ENCODE data around the gene HACD1.
"Not testable (repeated sequence)": the region's sequence is repeated elsewhere in the genome, so short reads cannot be mapped to it uniquely, and the experiment has no call there.

The HACD1 gene

DNA sequence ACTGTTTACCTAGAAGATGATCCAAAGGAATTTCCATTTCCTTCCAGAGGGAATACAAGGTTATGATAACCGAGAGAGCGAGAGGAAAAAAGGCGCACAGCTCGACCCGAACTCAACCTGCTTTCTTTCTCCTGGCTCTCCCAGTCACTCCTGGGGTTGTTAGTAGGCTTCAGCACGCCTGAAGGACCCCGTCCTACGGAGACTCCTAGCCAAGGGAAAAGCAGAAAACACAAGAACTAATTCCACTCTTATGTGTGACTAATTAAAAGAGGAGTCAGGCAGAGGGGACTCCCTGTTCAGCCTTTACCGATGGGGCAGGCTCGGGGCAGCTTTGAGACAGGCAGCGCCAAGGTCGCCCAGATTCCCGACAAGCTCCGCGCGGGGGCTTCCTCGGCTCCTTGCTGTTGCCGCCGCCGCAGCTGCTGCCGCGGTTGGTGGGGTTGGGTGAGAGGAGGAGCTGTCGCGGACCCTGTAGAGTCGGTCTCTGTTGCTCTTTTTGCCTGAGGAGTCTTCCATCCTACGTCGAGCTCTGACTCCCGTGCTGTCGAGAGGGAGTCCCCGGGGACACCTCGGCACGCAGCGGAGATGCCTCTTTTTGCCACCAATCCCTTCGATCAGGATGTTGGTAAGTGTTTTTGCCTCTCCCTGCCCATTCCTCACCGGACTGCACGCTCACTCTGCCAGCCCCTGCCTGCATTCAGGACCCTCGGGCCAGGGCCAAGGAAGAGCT is 26.7 kb upstream of the HACD1 start, which contains the start of gene STAM:
STAM (plus strand) TSS at position 397 of the 730 bp plus-strand sequence; CDS start at position 586, 189 bp downstream.
- peak; percentile 83 to 86 for DNase-seq (ENCODE audit: low read depth in 2 of 2)

DNA sequence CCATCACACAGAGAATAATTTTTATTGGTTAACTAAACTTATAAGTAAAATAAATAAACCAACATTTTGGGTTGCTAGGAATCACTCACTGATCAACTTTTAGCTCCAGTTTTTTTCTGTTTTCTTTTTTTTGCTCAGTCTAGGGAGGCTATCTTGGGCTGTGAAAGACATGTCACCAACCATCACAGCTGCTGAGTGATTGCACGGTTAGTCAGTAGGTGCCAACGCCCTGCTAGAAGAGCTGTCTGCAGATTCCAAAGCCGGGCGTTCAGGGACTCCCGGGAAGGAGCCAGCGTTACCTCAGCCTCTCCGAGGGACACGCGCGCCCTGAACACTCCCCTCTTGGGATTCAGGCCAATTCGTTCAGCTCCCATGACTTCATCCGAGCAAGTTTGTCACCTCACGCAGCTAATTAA is 26.2 kb upstream of the HACD1 start:
- DNase-seq (ENCODE audit: low read depth in 2 of 2), result no peak

DNA sequence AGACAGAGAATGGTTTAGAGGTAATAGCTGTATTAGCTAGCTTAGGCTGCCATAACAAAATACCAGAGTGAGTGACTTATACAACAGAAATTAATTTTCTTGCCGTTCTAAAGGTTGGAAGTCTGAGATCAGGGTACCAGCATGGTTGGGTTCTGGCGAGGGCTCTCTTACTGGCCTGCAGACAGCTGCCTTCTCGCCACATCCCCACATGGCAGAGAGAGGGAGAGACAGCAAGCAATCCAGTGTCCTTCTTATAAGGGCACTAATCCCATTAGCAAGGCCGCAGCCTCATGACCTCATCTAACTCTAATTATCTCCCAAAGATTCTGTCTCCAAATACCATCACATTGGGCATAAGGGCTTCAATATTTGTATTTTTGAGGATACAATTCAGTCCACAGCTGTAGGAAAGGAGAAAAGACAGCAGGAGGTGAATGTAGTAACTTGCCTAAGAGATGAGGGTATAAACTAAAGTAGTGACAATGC is 23.2 kb upstream of the HACD1 start:
- DNase-seq (ENCODE audit: low read depth in 2 of 2), result no peak

DNA sequence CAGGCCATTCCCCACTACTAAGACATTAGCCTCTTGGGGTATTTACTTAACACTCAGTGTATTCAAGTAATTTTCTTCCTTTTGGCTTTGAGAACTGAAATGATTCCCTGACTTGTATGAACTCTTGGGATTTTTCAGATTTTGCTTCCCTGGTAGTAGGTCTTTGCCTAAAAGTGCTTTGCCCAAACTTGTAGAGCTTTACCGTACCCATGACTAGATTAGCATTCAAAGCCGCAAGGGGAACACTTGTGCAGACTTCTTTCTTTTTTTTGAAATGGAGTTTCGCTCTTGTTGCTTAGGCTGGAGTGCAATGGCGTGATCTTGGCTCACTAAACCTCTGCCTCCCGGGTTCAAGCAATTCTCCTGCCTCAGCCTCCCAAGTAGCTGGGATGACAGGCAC is 20.7 kb upstream of the HACD1 start:
- DNase-seq (ENCODE audit: low read depth in 2 of 2), result no peak

DNA sequence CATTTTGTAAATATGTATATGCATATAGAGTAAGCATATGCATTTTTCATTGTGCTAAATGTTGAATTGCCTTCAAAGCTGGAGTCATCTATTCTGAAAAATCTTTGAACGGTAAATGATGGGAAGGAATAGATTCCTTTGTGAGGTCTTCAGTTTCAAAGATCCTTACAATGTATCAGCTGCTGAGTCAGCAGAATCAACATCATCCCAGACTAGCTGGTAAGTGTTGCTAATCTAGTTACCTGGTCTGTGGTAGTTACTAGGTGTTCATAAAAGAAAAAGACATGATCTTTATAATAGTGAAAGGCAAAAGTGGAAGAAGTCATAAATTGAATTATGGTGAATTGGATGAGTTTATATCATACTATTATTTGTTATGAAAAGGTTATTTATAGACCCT is 16.2 kb upstream of the HACD1 start:
- DNase-seq (ENCODE audit: low read depth in 2 of 2), result no peak

DNA sequence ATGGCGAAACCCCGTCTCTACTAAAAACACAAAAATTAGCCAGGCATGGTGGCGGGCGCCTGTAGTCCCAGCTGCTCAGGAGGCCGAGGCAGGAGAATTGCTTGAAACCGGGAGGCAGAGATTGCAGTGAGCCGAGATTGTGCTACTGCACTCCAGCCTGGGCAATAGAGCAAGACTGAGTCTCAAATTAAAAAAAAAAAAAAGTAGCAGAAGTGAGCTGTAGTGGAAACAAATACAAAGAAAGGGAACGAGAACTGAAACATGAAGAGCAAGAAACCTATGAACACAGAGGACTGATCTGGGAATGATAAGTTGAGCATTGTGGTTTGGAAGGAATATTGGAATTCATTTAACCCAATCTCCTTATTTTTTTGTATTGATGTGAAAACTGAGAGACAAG is 15.4 kb upstream of the HACD1 start:
- DNase-seq (ENCODE audit: low read depth in 2 of 2), result not testable (repeated sequence)

DNA sequence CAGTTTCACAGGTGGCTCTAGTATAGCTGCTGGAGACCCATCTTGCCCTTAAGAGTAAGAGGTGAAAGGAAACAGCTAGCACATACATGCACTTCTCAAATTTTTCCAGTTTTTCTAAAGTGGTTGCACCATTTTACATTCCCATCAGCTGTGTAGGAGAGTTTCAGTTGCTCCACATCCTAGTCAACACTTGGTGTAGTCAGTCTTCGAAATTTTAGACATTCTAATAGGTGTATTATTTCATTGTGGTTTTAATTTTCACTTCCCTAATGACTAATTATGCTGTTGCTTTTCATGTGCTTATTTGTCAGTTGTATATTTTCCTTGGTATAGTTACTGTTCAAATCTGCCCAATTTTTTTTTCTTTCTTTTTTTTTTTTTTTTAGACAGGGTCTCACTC is 9.5 kb upstream of the HACD1 start:
- no peak for DNase-seq (ENCODE audit: low read depth in 2 of 2)

DNA sequence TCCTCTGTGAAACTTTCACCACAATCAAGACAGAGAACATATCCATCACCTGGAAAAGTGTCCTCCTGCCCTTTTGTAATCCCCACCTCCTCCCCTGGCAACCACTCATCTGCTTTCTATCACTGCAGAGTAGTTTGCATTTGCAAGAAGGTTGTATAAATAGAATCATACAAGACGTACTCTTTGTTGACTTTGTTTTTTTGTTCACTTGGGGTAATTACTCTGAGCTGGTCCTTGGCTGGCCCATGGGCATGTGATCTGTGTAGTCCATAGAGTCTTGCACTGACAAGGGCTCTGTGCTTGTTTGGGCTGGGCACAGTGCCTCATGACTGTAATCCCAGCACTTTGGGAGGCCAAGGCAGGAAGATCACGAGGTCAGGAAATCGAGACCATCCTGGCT is 7.8 kb upstream of the HACD1 start:
- DNase-seq (ENCODE audit: low read depth in 2 of 2), result no peak

DNA sequence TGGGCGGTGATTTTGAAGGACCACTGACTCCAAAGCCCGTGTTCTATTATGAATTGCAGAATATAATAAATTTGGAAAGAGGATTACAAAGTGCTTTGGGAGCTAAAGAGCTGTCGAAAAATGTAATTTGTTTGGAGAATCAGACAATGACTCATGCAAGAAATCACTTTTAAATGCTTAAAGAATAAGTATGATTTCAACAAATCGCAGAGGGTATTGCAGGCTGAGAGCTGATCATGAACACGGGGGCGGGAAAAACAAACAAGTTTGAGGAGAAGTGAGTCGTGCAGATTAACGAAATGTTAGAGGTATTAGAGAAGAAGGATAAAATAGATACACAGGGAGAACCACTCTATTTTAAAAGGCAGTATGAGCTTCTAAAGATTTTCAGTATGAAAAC is 4.9 kb upstream of the HACD1 start:
- DNase-seq (ENCODE audit: low read depth in 2 of 2), result no peak

DNA sequence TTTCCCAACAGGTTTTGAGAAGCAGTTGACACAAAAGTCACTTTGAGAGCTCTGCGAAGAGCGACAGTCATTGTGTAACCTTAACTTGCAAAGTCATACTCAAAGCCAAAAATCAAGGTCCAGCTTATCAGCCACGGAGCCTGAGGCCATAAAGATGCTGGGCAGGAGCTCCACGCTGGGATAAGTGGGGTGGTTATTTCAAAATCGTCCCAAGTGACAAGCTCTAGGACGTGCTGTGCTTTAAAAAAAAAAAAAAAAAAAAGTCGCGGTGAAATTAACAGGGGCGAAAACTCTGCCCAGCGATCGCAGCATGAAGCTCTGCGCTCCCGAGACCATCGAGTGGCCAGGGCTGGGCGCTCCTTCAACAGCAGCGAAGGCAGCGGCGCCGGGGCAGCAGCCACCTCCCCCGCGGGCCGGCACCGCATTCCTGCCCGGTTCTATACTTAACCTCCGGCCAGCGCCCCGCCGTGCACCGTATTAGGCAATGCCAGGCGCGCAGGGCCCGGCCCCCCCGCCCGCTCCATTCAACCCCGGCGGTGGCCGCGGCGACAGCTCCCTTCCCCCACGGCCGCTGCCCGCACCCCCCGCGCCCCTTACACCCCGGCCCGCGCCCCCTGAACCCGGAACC is 657 bp downstream of the HACD1 start:
- DNase-seq (ENCODE audit: low read depth in 2 of 2), result peak; percentile 2 to 27

DNA sequence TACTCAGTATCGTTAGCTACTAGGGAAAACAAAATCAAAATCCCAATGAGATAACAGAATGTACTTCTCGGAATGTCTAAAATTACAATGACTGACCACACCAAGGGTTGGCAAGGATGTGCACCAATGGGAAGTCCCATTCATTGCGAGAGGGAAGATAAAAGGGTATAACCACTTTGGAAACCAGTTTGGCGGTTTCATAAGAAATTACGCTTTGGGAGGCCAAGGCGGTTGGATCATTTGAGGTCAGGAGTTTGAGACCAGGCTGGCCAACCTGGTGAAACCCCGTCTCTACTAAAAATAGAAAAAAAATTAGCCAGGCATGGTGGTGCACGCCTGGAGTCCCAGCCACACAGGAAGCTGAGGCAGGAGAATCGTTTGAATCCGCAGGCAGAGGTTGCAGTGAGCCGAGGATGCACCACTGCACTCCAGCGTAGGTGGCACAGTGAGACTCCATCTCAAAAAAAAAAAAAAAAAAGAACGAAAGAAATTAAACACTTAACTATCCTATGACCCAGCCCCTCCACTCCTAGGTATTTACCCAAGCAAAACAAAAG is 7.6 kb downstream of the HACD1 start:
- DNase-seq (ENCODE audit: low read depth in 2 of 2), result no peak

DNA sequence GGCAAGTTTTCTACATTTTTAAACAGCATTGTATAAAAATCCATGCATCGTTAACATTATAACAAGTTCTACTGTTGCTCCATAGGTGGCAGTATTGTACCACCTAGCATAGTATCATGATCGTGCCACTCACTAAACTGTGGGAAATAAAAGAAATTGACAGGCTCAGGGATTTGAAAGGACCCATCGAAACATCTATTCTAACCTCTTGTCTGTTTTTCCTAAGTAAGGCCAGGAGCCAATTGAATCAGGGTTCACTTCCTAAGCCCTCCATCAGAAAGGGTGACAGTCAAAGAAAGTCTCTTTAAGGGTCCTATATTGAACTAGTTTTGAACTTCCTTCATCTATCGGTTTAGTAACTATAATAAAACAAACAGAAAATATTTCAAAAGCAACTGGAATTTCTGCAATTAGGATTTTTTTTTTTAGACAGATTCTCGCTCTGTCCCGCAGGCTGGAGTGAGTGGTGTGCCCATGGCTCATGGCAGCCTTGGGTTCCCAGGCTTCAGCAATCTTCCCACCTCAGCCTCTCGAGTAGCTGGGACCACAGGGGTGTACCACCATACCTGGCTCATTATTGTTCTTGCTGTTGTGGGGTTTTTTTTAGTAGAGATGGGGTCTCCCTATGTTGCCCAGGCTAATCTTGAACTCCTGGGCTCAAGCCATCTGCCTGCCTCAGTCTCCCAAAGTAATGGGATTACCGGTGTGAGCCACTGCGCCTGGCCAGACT is 9.4 kb downstream of the HACD1 start:
- DNase-seq (ENCODE audit: low read depth in 2 of 2), result peak in 1 of 2 donors; percentile 25

DNA sequence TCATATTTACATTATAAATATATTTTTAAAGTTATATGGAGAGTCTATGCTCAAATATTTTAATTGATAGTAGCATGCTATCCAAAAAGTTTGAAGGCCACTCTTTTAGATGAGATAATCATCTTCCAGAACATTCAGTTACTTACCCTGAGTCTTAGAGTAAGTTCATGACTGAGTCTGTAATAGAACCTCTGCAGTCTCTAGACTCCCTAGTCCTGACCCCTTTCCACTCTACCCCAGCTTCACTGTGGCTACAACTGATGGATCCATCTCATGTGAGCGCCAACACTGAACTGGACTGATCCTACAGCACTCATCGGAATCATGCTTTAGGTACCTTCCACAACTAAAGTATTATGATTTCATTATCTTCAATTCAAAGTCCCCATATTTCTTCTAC is 10.1 kb downstream of the HACD1 start:
- no peak for DNase-seq (ENCODE audit: low read depth in 2 of 2)

DNA sequence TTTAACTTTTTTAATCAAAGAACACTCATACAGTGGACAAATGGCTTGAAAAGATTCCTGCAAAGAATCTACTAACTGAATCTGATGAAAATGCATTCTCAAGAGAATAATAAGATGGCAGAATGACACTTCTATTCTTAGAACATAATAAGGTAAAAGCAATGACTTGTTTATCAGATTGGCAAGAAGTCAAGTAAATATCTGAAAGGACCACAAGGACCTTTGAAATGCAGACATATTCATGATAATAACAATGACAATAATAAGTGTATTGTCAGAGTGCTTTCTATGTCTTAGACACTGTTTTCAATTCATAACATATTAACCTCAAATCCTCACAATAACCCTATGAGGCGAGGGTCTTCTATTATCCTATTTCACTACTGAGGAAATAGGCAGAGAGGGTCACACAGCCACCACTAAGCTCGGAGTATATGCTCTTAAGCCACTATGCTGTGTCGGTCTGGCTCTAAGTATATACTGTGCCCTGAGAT is 10.6 kb downstream of the HACD1 start:
- DNase-seq (ENCODE audit: low read depth in 2 of 2), result no peak

DNA sequence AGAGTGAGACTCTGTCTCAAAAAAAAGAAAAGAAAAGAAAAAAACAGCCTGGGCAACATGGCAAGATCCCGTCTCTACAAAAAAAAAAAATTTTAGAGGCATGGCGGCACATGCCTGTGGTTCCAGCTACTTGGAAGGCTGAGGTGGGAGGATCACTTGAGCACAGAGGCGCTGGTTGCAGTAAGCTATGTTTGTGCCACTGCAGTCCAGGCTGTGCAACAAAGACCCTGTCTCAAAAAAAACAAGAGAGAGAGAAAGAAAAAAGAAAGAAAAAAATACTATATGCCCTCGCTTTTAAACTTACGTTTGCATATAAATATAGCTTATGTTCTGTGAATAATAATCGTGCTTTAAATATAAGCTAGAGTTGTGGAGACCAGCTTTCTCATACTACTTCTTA is 11.2 kb downstream of the HACD1 start:
- no peak for DNase-seq (ENCODE audit: low read depth in 2 of 2)

DNA sequence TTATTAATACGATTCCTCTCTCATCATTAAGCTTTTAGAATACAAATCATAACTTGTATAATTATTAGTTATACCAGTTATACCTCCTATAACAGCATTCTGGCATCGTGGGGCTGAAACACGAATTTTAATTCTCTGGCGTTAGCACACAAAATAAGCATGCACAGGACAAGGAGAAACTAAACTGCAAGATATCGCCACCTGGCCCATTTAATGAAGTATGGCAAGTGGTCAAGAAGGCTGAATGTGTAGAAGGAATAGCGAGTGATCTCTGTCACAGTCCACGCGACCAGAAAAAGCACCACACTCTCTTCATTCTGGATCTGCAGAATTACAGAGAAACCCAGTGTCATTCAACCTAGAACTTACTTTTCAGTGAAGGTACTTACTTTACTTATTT is 18.1 kb downstream of the HACD1 start:
- no peak for DNase-seq (ENCODE audit: low read depth in 2 of 2)

DNA sequence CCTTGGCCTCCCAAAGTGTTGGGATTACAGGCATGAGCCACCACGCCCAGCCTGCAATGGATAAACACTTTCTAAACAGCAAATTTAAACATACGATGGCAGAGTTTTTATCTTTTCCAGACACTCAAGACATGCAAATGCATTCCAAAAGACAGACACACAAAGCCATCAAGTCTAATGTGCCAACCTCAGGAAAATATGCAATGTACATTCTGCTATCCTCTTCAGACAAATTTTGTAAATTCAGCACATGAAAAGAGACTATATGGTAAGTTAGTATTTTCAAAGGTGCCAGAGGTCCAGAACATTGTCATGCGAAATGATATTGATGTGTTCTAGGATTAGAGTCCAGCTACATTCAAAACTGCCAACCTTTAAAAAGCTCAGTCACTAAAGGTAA is 19.8 kb downstream of the HACD1 start:
- no peak for DNase-seq (ENCODE audit: low read depth in 2 of 2)

DNA sequence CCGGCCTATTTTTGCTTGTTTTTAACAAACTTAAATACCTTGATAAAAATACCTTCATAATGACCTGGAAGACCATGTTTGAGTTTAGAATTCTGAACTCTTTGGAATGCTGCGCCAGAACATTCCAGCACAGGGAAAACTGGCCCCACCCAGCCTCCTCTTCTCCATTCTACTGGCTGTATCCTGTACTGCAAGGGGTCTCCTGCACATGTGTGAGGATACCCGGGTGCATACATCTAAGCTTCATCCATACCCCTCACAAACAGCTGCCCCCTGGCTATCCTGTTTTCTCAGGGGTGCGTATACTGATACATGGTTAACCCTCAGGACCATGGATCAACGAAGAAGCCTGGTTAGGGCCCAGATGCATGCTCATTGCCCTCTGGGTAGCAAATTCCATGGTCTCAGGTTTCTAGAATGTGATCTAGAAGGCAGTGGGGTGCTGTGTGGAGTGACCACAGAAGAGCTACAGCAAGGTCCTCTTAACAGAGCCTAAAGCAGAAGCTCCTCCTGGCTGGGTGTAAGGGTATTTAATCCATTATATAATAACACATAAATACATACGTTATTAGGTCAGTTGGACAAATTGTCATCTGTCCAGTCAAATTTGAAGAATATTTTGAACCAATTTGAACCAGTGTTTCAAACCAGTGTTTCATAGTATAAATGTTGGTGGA is 26.1 kb downstream of the HACD1 start:
- no peak for DNase-seq (ENCODE audit: low read depth in 2 of 2)

DNA sequence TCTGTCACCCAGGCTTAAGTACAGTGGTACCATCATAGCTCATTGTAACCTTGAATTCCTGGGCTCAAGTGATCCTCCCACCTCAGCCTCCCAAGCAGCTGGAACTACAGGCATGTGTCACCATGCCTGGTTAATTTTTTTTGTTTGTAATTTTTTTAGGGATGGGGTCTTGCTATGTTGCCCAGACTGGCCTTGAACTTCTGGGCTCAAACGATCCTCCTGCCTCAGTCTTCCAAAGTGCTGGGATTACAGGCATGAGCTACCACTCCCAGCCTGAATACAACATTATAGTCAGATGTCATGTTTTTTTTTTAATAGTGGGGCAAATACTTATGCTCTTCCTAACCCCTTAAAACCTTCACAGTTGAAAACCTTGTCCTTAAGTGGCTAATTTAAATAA is 27.9 kb downstream of the HACD1 start:
- DNase-seq (ENCODE audit: low read depth in 2 of 2), result not testable (repeated sequence)

DNA sequence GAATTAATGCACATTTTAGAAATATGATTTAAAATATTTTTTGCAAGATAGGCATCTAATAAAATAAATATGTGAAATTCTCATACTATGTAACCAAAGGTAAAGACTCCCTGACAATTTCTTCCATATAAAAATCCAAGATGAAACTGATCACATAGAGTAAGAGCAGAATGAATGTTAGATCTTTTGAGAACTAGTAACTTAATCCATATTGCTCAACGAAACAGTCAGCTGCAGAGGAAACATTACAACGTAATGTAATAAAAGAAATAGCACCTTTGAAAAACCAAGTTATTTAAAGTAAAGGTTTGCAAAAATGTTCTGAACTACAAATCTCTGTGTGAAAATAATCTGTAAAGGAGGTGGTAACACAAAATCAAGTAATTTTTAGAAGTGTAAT is 28.8 kb downstream of the HACD1 start:
- no peak for DNase-seq (ENCODE audit: low read depth in 2 of 2)

DNA sequence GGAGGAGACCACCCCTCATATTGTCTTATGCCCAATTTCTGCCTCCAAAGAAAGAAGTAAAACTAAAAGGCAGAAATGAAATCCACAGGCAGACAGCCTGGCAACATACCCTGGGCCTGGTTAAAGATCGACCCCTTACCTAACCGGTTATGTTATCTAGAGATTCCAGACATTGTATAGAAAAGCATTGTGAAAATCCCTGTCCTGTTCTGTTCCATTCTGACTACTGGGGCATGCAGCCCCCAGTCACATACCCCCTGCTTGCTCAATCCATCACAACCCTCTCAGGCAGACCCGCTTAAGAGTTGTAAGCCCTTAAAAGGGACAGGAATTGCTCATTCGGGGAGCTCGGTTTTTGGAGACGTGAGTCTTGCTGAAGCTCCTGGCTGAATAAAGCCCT is 29.9 kb downstream of the HACD1 start:
- not testable (repeated sequence) for DNase-seq (ENCODE audit: low read depth in 2 of 2)

DNA sequence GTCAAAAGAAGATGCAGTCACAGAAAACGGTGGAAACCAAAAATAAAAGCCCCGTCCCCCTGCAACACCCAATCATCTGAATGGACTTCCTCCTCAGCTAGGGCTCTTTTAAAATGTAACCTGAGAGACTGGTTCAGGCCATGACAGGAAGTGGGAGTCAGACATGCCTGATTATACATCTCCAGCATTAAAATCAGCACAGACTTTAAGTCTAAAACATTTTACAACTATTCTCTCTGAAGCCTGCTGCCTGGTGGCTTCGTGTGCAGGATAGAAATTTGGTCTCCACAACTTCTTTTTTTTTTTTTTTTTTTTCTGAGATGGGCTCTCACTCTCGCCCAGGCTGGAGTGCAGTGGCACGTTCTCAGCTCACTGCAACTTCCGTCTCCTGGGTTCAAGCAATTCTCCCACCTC is 30.3 kb downstream of the HACD1 start:
- DNase-seq (ENCODE audit: low read depth in 2 of 2), result no peak

Measured in stimulated activated CD4-positive, alpha-beta T cell treated with anti-CD3 and anti-CD28 coated beads, Interleukin-1b, Interleukin-23, amount 100 ng/mL, for 4 hours (primary cell).